ENCODE measurements around the gene RASA1.
"Not testable (repeated sequence)": the region's sequence is repeated elsewhere in the genome, so short reads cannot be mapped to it uniquely, and the experiment has no call there.

The RASA1 gene

GRCh38 chr5:87277279-87277835 lies 9.7 kb downstream of the RASA1 start:
- Histone ChIP-seq H3K9ac (ENCODE audit: low read length in 5 of 5) (no peak overlapping the region), H3K9me3 (ENCODE audit: control insufficient read depth in 5 of 5, low read length in 5 of 5) (no peaks in the 10 kb centered on the region), H3K27ac (ENCODE audit: low read depth, low read length) (no peak overlapping the region), H3K27me3 (ENCODE audit: control insufficient read depth in 5 of 5, insufficient read depth in 4 of 5, low read length in 5 of 5) (no peaks in the 10 kb centered on the region), H3K4me1 (ENCODE audit: control insufficient read depth in 5 of 5, insufficient read depth in 5 of 5, low read length in 5 of 5) (peaks cover 0 to 17% (median 8%) of the 10 kb centered on the region in 5 donors), H3K36me3 (ENCODE audit: control insufficient read depth in 5 of 5, insufficient read depth in 5 of 5, low read length in 5 of 5) (peaks cover 0 to 6% (median 0%) of the 10 kb centered on the region in 5 donors), H3K4me3 (ENCODE audit: low read depth in 1 of 5, low read length in 5 of 5) (no peak overlapping the region)

DNA sequence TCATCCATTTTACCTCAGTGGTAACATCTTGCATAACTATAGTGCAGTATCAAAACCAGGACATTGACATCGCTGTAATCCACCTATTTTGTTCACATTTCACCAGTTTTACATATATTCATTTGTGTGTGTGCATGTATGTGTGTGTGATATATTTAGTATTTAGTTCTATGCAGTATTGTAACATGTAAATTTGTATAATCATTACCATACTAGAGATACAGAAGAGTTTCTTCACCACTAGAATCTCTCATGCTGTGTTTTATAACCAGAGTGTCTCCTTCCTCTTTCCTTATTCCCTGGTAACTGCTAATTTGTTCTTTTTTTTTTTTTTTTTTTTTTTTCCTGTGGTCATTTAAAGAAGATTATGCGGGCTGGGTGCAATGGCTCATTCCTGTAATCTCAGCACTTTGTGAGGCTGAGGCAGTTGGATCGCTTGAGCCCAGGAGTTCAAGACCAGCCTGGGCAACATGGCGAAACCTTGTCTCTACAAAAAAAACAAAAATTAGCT lies 11.0 kb downstream of the RASA1 start:
- Histone ChIP-seq H3K9ac (ENCODE audit: low read length in 5 of 5) (no peak overlapping the region), H3K27me3 (ENCODE audit: control insufficient read depth in 5 of 5, insufficient read depth in 4 of 5, low read length in 5 of 5) (no peaks in the 10 kb centered on the region), H3K9me3 (ENCODE audit: control insufficient read depth in 5 of 5, low read length in 5 of 5) (no peaks in the 10 kb centered on the region), H3K4me1 (ENCODE audit: control insufficient read depth in 5 of 5, insufficient read depth in 5 of 5, low read length in 5 of 5) (peaks cover 0 to 17% (median 4%) of the 10 kb centered on the region in 5 donors), H3K27ac (ENCODE audit: low read depth, low read length) (no peak overlapping the region), H3K36me3 (ENCODE audit: control insufficient read depth in 5 of 5, insufficient read depth in 5 of 5, low read length in 5 of 5) (peaks cover 0 to 6% (median 0%) of the 10 kb centered on the region in 5 donors), H3K4me3 (ENCODE audit: low read depth in 1 of 5, low read length in 5 of 5) (no peak overlapping the region)

DNA sequence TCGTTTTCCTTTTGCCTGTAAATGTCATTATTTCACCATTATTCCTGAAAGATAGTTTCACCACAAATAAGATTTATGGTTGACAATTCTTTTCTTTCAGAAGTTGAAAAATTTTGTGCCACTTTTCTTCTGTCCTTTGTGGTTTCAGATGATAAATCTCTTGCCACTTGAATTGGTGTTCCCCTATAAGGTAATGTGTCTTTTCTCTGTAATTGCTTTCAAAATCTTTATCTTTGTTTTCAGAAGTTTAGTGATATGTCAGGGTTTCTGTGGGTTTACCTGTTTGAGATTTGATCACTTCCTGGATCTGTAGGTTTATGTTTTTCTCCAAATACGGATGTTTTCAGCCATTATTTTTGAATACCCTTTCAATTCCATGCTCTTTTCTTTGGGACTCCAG lies 14.6 kb downstream of the RASA1 start:
- Histone ChIP-seq H3K4me1 (ENCODE audit: control insufficient read depth in 5 of 5, insufficient read depth in 5 of 5, low read length in 5 of 5) (peaks cover 0 to 4% (median 2%) of the 10 kb centered on the region in 5 donors), H3K9ac (ENCODE audit: low read length in 5 of 5) (no peak overlapping the region), H3K27ac (ENCODE audit: low read depth, low read length) (no peak overlapping the region), H3K27me3 (ENCODE audit: control insufficient read depth in 5 of 5, insufficient read depth in 4 of 5, low read length in 5 of 5) (no peaks in the 10 kb centered on the region), H3K36me3 (ENCODE audit: control insufficient read depth in 5 of 5, insufficient read depth in 5 of 5, low read length in 5 of 5) (peaks cover 0 to 6% (median 0%) of the 10 kb centered on the region in 5 donors), H3K4me3 (ENCODE audit: low read depth in 1 of 5, low read length in 5 of 5) (no peak overlapping the region), H3K9me3 (ENCODE audit: control insufficient read depth in 5 of 5, low read length in 5 of 5) (no peaks in the 10 kb centered on the region)

- not testable (repeated sequence) for H3K27me3 ChIP-seq (ENCODE audit: control insufficient read depth in 5 of 5, insufficient read depth in 4 of 5, low read length in 5 of 5); H3K4me1 ChIP-seq (ENCODE audit: control insufficient read depth in 5 of 5, insufficient read depth in 5 of 5, low read length in 5 of 5); H3K36me3 ChIP-seq (ENCODE audit: control insufficient read depth in 5 of 5, insufficient read depth in 5 of 5, low read length in 5 of 5); H3K4me3 ChIP-seq (ENCODE audit: low read depth in 1 of 5, low read length in 5 of 5); H3K27ac ChIP-seq (ENCODE audit: low read depth, low read length); H3K9ac ChIP-seq (ENCODE audit: low read length in 5 of 5)
- peaks cover 0 to 11% (median 7%) of the 10 kb centered on the region in 5 donors for H3K9me3 ChIP-seq (ENCODE audit: control insufficient read depth in 5 of 5, low read length in 5 of 5)
Measured at GRCh38 chr5:87287266-87287665, 19.6 kb downstream of the RASA1 start.

DNA sequence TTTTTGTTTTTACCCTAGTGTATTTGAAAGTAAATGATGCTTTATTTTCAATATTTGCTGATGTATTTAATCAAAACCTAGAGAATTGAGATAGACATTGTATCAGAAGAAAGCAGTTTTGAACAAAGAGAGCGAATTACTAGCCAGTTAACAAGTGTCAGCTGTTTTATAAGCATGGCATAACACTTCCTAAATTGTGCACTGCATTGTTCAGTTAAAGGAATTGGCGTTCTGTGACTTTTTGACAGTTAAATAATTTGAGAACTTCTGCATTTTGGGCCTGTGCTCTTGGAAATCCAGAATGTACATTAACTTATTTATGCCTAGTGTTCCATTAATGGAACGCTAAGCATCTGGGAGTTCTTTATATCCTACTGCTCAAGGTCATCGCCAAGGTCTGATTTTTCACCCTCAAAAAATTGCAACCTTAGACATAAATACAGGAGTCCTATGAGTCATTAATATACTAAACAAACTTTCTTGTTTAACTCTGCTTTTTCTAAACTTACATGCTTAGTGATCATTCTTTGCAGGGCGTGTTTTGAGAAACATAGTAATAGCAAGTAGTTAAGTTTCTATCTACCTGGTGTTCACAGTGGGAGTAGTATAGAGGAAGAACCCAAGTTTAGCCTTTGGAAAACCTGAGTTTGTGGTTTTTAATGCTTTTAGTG lies 31.1 kb downstream of the RASA1 start:
- H3K4me3 ChIP-seq (ENCODE audit: low read depth in 1 of 5, low read length in 5 of 5) = no peak overlapping the region

GRCh38 chr5:87300176-87300575 lies 32.5 kb downstream of the RASA1 start:
- Histone ChIP-seq H3K4me3 (ENCODE audit: low read depth in 1 of 5, low read length in 5 of 5) (no peak overlapping the region), H3K27ac (ENCODE audit: low read depth, low read length) (no peak overlapping the region), H3K9ac (ENCODE audit: low read length in 5 of 5) (no peak overlapping the region), H3K4me1 (ENCODE audit: control insufficient read depth in 5 of 5, insufficient read depth in 5 of 5, low read length in 5 of 5) (peaks cover 0 to 21% (median 10%) of the 10 kb centered on the region in 5 donors), H3K36me3 (ENCODE audit: control insufficient read depth in 5 of 5, insufficient read depth in 5 of 5, low read length in 5 of 5) (peaks cover 1 to 6% (median 4%) of the 10 kb centered on the region in 5 donors), H3K27me3 (ENCODE audit: control insufficient read depth in 5 of 5, insufficient read depth in 4 of 5, low read length in 5 of 5) (no peaks in the 10 kb centered on the region), H3K9me3 (ENCODE audit: control insufficient read depth in 5 of 5, low read length in 5 of 5) (no peaks in the 10 kb centered on the region)

More for the DNA sequence above, 31.1 kb downstream of the RASA1 start:
- Histone ChIP-seq H3K27ac (ENCODE audit: low read depth, low read length) (no peak overlapping the region), H3K27me3 (ENCODE audit: control insufficient read depth in 5 of 5, insufficient read depth in 4 of 5, low read length in 5 of 5) (no peaks in the 10 kb centered on the region), H3K4me1 (ENCODE audit: control insufficient read depth in 5 of 5, insufficient read depth in 5 of 5, low read length in 5 of 5) (peaks cover 0 to 21% (median 10%) of the 10 kb centered on the region in 5 donors), H3K36me3 (ENCODE audit: control insufficient read depth in 5 of 5, insufficient read depth in 5 of 5, low read length in 5 of 5) (no peaks in the 10 kb centered on the region), H3K9ac (ENCODE audit: low read length in 5 of 5) (no peak overlapping the region), H3K9me3 (ENCODE audit: control insufficient read depth in 5 of 5, low read length in 5 of 5) (no peaks in the 10 kb centered on the region)

DNA sequence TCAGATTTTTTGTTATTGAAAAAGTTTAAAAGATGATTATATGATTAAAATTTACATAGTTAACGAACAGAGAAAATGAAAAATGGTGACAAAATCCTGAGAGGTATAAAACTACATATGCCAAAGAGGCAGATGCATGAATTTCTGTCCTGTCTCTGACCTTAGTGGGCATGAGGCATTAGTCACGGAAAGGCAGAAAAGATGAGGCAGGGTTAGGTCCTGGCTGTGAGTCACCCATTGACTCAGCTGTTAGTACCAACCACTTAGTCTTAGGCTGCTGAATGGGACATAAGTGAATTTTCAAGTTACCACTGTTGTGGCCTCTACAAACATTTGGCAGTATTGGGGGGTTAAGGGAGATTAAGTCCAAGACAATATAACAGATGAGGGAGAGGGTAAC lies 33.1 kb downstream of the RASA1 start:
- Histone ChIP-seq H3K9ac (ENCODE audit: low read length in 5 of 5) (no peak overlapping the region), H3K27ac (ENCODE audit: low read depth, low read length) (no peak overlapping the region), H3K36me3 (ENCODE audit: control insufficient read depth in 5 of 5, insufficient read depth in 5 of 5, low read length in 5 of 5) (peaks cover 6 to 12% (median 10%) of the 10 kb centered on the region in 5 donors), H3K27me3 (ENCODE audit: control insufficient read depth in 5 of 5, insufficient read depth in 4 of 5, low read length in 5 of 5) (no peaks in the 10 kb centered on the region), H3K4me3 (ENCODE audit: low read depth in 1 of 5, low read length in 5 of 5) (no peak overlapping the region), H3K9me3 (ENCODE audit: control insufficient read depth in 5 of 5, low read length in 5 of 5) (no peaks in the 10 kb centered on the region), H3K4me1 (ENCODE audit: control insufficient read depth in 5 of 5, insufficient read depth in 5 of 5, low read length in 5 of 5) (peaks cover 0 to 21% (median 10%) of the 10 kb centered on the region in 5 donors)

GRCh38 chr5:87302061-87302460 lies 34.4 kb downstream of the RASA1 start:
- H3K27me3 ChIP-seq (ENCODE audit: control insufficient read depth in 5 of 5, insufficient read depth in 4 of 5, low read length in 5 of 5) = no peaks in the 10 kb centered on the region

GRCh38 chr5:87303324-87303723 lies 35.6 kb downstream of the RASA1 start:
- H3K27ac ChIP-seq (ENCODE audit: low read depth, low read length) = no peak overlapping the region
- H3K27me3 ChIP-seq (ENCODE audit: control insufficient read depth in 5 of 5, insufficient read depth in 4 of 5, low read length in 5 of 5) = no peaks in the 10 kb centered on the region
- no peak overlapping the region for H3K4me3 ChIP-seq (ENCODE audit: low read depth in 1 of 5, low read length in 5 of 5)
- H3K9ac ChIP-seq (ENCODE audit: low read length in 5 of 5) = no peak overlapping the region
- peaks cover 0 to 10% (median 2%) of the 10 kb centered on the region in 5 donors for H3K4me1 ChIP-seq (ENCODE audit: control insufficient read depth in 5 of 5, insufficient read depth in 5 of 5, low read length in 5 of 5)
- no peaks in the 10 kb centered on the region for H3K9me3 ChIP-seq (ENCODE audit: control insufficient read depth in 5 of 5, low read length in 5 of 5)
- peaks cover 6 to 18% (median 11%) of the 10 kb centered on the region in 5 donors for H3K36me3 ChIP-seq (ENCODE audit: control insufficient read depth in 5 of 5, insufficient read depth in 5 of 5, low read length in 5 of 5)

More at GRCh38 chr5:87302061-87302460, 34.4 kb downstream of the RASA1 start:
- peaks cover 0 to 21% (median 10%) of the 10 kb centered on the region in 5 donors for H3K4me1 ChIP-seq (ENCODE audit: control insufficient read depth in 5 of 5, insufficient read depth in 5 of 5, low read length in 5 of 5)
- H3K4me3 ChIP-seq (ENCODE audit: low read depth in 1 of 5, low read length in 5 of 5) = no peak overlapping the region
- no peaks in the 10 kb centered on the region for H3K9me3 ChIP-seq (ENCODE audit: control insufficient read depth in 5 of 5, low read length in 5 of 5)
- H3K9ac ChIP-seq (ENCODE audit: low read length in 5 of 5) = no peak overlapping the region
- no peak overlapping the region for H3K27ac ChIP-seq (ENCODE audit: low read depth, low read length)
- H3K36me3 ChIP-seq (ENCODE audit: control insufficient read depth in 5 of 5, insufficient read depth in 5 of 5, low read length in 5 of 5) = peaks cover 6 to 18% (median 11%) of the 10 kb centered on the region in 5 donors

GRCh38 chr5:87306090-87306489 lies 38.4 kb downstream of the RASA1 start:
- not testable (repeated sequence) for H3K4me1 ChIP-seq (ENCODE audit: control insufficient read depth in 5 of 5, insufficient read depth in 5 of 5, low read length in 5 of 5); H3K27me3 ChIP-seq (ENCODE audit: control insufficient read depth in 5 of 5, insufficient read depth in 4 of 5, low read length in 5 of 5); H3K9me3 ChIP-seq (ENCODE audit: control insufficient read depth in 5 of 5, low read length in 5 of 5); H3K27ac ChIP-seq (ENCODE audit: low read depth, low read length); H3K4me3 ChIP-seq (ENCODE audit: low read depth in 1 of 5, low read length in 5 of 5); H3K9ac ChIP-seq (ENCODE audit: low read length in 5 of 5)
- H3K36me3 ChIP-seq (ENCODE audit: control insufficient read depth in 5 of 5, insufficient read depth in 5 of 5, low read length in 5 of 5) = peaks cover 6 to 18% (median 13%) of the 10 kb centered on the region in 5 donors
